ENCODE data around the gene DYNLRB2. TPM values are rescaled to one million over a fixed set of nuclear protein-coding genes. Genes with fewer than 3 reads are reported as not detected.

DYNLRB2 gene
- polyA plus RNA-seq (2013, experiment 1 of 2): not detected
- polyA plus RNA-seq (2013, experiment 2 of 2): not detected

GRCh38 chr16:80540516-80541305 is at the start of gene DYNLRB2:
TSS of gene DYNLRB2 (plus strand) at chr16:80540993. CDS start at chr16:80541077, 84 bp downstream.
- H3K23ac ChIP-seq (ENCODE audit: low read length in 2 of 2): no peak within 1 kb of the TSS
- DNase-seq: peak; percentile 84
- peak within 1 kb of the TSS; percentile 79 for H3K4me2 ChIP-seq (ENCODE audit: low read length, poor library complexity, severe bottlenecking)
- H3K9me3 ChIP-seq (ENCODE audit: control insufficient read depth, low read length): no peaks in the 10 kb centered on the region
- peak within 1 kb of the TSS; percentile 2 to 84 for H3K18ac ChIP-seq (ENCODE audit: low read depth in 1 of 2, low read length in 2 of 2)
- no peak within 1 kb of the TSS for H2BK120ac ChIP-seq (ENCODE audit: low read depth, low read length)
- H3K4ac ChIP-seq (ENCODE audit: low read depth in 1 of 2, low read length in 2 of 2): no peak within 1 kb of the TSS
- H3K14ac ChIP-seq (ENCODE audit: low read length in 2 of 2): no peak within 1 kb of the TSS
- H3K27me3 ChIP-seq (ENCODE audit: control insufficient read depth in 1 of 2, insufficient read depth in 1 of 2, low read length in 2 of 2): no peaks in the 10 kb centered on the region
- H2BK15ac ChIP-seq (ENCODE audit: low read depth, poor library complexity, severe bottlenecking): no peak within 1 kb of the TSS
- H3K9ac ChIP-seq (ENCODE audit: low read length): peak within 1 kb of the TSS; percentile 98
- no peak within 1 kb of the TSS for H2BK5ac ChIP-seq (ENCODE audit: low read depth, low read length, poor library complexity, severe bottlenecking)
- H4K8ac ChIP-seq (ENCODE audit: low read length): peak within 1 kb of the TSS; percentile 96
- H4K91ac ChIP-seq (ENCODE audit: low read length): no peak within 1 kb of the TSS
- H3K36me3 ChIP-seq (ENCODE audit: control insufficient read depth in 1 of 2, insufficient read depth in 2 of 2, low read depth in 1 of 2, low read length in 2 of 2): no peaks in the 10 kb centered on the region
- no peaks in the 10 kb centered on the region for H3K4me1 ChIP-seq (ENCODE audit: control insufficient read depth, insufficient read depth, low read depth, low read length)
- 5% methylated on average over 55 of the region's 55 CpGs for WGBS
- no peak within 1 kb of the TSS for H2BK12ac ChIP-seq (ENCODE audit: low read length in 2 of 2)
- H2AFZ ChIP-seq (ENCODE audit: low read depth, low read length): peak within 1 kb of the TSS; percentile 72
- peak within 1 kb of the TSS; percentile 69 to 86 for H3K4me3 ChIP-seq (ENCODE audit: insufficient read depth in 1 of 2, low read depth in 1 of 2, low read length in 2 of 2)
- no peaks in the 10 kb centered on the region for H3K79me1 ChIP-seq (replicated peaks; ENCODE audit: low read length, poor library complexity, severe bottlenecking)
- H2AK5ac ChIP-seq (ENCODE audit: low read length, severe bottlenecking): no peak within 1 kb of the TSS
- H3K27ac ChIP-seq (ENCODE audit: low read length, poor library complexity, severe bottlenecking): peak within 1 kb of the TSS; percentile 19

DNA sequence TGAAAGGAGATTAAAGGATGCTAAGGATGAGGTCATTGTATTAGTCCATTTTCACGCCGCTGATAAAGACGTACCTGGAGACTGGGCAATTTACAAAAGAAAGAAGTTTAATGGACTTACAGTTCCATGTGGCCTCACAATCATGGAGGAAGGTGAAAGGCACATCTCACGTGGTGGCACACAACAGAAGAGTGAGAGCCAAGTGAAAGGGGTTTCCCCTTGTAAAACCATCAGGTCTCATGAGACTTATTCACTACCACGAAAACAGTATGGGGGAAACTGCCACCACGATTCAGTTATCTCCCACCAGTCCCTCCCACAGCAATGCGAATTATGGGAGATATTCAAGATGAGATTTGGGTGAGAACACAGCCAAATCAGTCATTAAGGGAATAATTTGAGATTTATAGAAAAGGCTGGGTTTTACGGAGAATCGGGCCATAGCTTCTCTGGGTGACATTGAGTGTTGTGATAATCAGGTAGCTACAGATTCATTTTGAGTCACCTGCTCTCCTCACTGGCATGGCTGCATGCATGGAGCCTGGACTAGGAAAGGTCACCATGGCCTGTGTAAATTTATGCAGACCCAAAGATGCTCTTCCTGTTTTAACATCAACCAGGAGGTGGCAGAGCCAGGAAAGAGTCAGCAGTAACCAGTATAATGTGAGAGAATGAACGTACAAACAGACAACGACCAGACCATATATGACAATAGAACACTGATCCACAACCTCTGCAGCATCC is 40.5 kb upstream of the DYNLRB2 start:
- H2BK12ac ChIP-seq (ENCODE audit: low read length in 2 of 2): no peak overlapping the region
- no peak overlapping the region for H2BK120ac ChIP-seq (ENCODE audit: low read depth, low read length)
- H3K27me3 ChIP-seq (ENCODE audit: control insufficient read depth in 1 of 2, insufficient read depth in 1 of 2, low read length in 2 of 2): peaks cover 0 to 4% of the 10 kb centered on the region in 2 experiments
- H3K36me3 ChIP-seq (ENCODE audit: control insufficient read depth in 1 of 2, insufficient read depth in 2 of 2, low read depth in 1 of 2, low read length in 2 of 2): no peaks in the 10 kb centered on the region
- no peak overlapping the region for H3K18ac ChIP-seq (ENCODE audit: low read depth in 1 of 2, low read length in 2 of 2)
- no peak overlapping the region for H3K9ac ChIP-seq (ENCODE audit: low read length)
- H4K8ac ChIP-seq (ENCODE audit: low read length): no peak overlapping the region
- no peak overlapping the region for H2AK5ac ChIP-seq (ENCODE audit: low read length, severe bottlenecking)
- no peak overlapping the region for H3K4me3 ChIP-seq (ENCODE audit: insufficient read depth in 1 of 2, low read depth in 1 of 2, low read length in 2 of 2)
- no peak overlapping the region for H3K23ac ChIP-seq (ENCODE audit: low read length in 2 of 2)
- H2BK15ac ChIP-seq (ENCODE audit: low read depth, poor library complexity, severe bottlenecking): no peak overlapping the region
- no peak overlapping the region for H2AFZ ChIP-seq (ENCODE audit: low read depth, low read length)
- H2BK5ac ChIP-seq (ENCODE audit: low read depth, low read length, poor library complexity, severe bottlenecking): no peak overlapping the region
- no peak overlapping the region for H4K91ac ChIP-seq (ENCODE audit: low read length)
- no peak for DNase-seq
- H3K9me3 ChIP-seq (ENCODE audit: control insufficient read depth, low read length): no peaks in the 10 kb centered on the region
- H3K27ac ChIP-seq (ENCODE audit: low read length, poor library complexity, severe bottlenecking): no peak overlapping the region
- H3K14ac ChIP-seq (ENCODE audit: low read length in 2 of 2): no peak overlapping the region
- no peak overlapping the region for H3K4ac ChIP-seq (ENCODE audit: low read depth in 1 of 2, low read length in 2 of 2)
- H3K4me1 ChIP-seq (ENCODE audit: control insufficient read depth, insufficient read depth, low read depth, low read length): no peaks in the 10 kb centered on the region
- H3K4me2 ChIP-seq (ENCODE audit: low read length, poor library complexity, severe bottlenecking): no peak overlapping the region
- no peaks in the 10 kb centered on the region for H3K79me1 ChIP-seq (replicated peaks; ENCODE audit: low read length, poor library complexity, severe bottlenecking)
- WGBS: 67% methylated on average over 10 of the region's 11 CpGs

GRCh38 chr16:80500961-80501525 is 39.8 kb upstream of the DYNLRB2 start:
- Histone ChIP-seq H2AK5ac (ENCODE audit: low read length, severe bottlenecking) (no peak overlapping the region), H3K23ac (ENCODE audit: low read length in 2 of 2) (no peak overlapping the region), H2BK12ac (ENCODE audit: low read length in 2 of 2) (no peak overlapping the region), H3K4me2 (ENCODE audit: low read length, poor library complexity, severe bottlenecking) (no peak overlapping the region), H3K4me3 (ENCODE audit: insufficient read depth in 1 of 2, low read depth in 1 of 2, low read length in 2 of 2) (no peak overlapping the region), H3K18ac (ENCODE audit: low read depth in 1 of 2, low read length in 2 of 2) (no peak overlapping the region), H2BK5ac (ENCODE audit: low read depth, low read length, poor library complexity, severe bottlenecking) (no peak overlapping the region), H3K9me3 (ENCODE audit: control insufficient read depth, low read length) (no peaks in the 10 kb centered on the region), H3K79me1 (replicated peaks; ENCODE audit: low read length, poor library complexity, severe bottlenecking) (no peaks in the 10 kb centered on the region), H2BK15ac (ENCODE audit: low read depth, poor library complexity, severe bottlenecking) (no peak overlapping the region), H3K27ac (ENCODE audit: low read length, poor library complexity, severe bottlenecking) (no peak overlapping the region), H2BK120ac (ENCODE audit: low read depth, low read length) (no peak overlapping the region), H3K27me3 (ENCODE audit: control insufficient read depth in 1 of 2, insufficient read depth in 1 of 2, low read length in 2 of 2) (peaks cover 0 to 4% of the 10 kb centered on the region in 2 experiments), H3K14ac (ENCODE audit: low read length in 2 of 2) (no peak overlapping the region), H3K9ac (ENCODE audit: low read length) (no peak overlapping the region), H3K36me3 (ENCODE audit: control insufficient read depth in 1 of 2, insufficient read depth in 2 of 2, low read depth in 1 of 2, low read length in 2 of 2) (no peaks in the 10 kb centered on the region), H4K8ac (ENCODE audit: low read length) (no peak overlapping the region), H3K4ac (ENCODE audit: low read depth in 1 of 2, low read length in 2 of 2) (no peak overlapping the region), H2AFZ (ENCODE audit: low read depth, low read length) (no peak overlapping the region), H3K4me1 (ENCODE audit: control insufficient read depth, insufficient read depth, low read depth, low read length) (no peaks in the 10 kb centered on the region), H4K91ac (ENCODE audit: low read length) (no peak overlapping the region)
- no peak for DNase-seq
- WGBS: 85% methylated on average over 3 of the region's 3 CpGs

GRCh38 chr16:80503107-80503506 is 37.7 kb upstream of the DYNLRB2 start:
- Histone ChIP-seq H3K14ac (ENCODE audit: low read length in 2 of 2) (no peak overlapping the region), H4K8ac (ENCODE audit: low read length) (no peak overlapping the region), H3K4ac (ENCODE audit: low read depth in 1 of 2, low read length in 2 of 2) (no peak overlapping the region), H2BK12ac (ENCODE audit: low read length in 2 of 2) (no peak overlapping the region), H3K4me1 (ENCODE audit: control insufficient read depth, insufficient read depth, low read depth, low read length) (no peaks in the 10 kb centered on the region), H4K91ac (ENCODE audit: low read length) (no peak overlapping the region), H3K9me3 (ENCODE audit: control insufficient read depth, low read length) (no peaks in the 10 kb centered on the region), H3K36me3 (ENCODE audit: control insufficient read depth in 1 of 2, insufficient read depth in 2 of 2, low read depth in 1 of 2, low read length in 2 of 2) (no peaks in the 10 kb centered on the region), H3K4me3 (ENCODE audit: insufficient read depth in 1 of 2, low read depth in 1 of 2, low read length in 2 of 2) (no peak overlapping the region), H3K79me1 (replicated peaks; ENCODE audit: low read length, poor library complexity, severe bottlenecking) (no peaks in the 10 kb centered on the region), H2BK120ac (ENCODE audit: low read depth, low read length) (no peak overlapping the region), H2BK5ac (ENCODE audit: low read depth, low read length, poor library complexity, severe bottlenecking) (no peak overlapping the region), H3K27me3 (ENCODE audit: control insufficient read depth in 1 of 2, insufficient read depth in 1 of 2, low read length in 2 of 2) (peaks cover 0 to 1% of the 10 kb centered on the region in 2 experiments), H3K18ac (ENCODE audit: low read depth in 1 of 2, low read length in 2 of 2) (no peak overlapping the region), H2AK5ac (ENCODE audit: low read length, severe bottlenecking) (no peak overlapping the region), H3K9ac (ENCODE audit: low read length) (no peak overlapping the region), H3K4me2 (ENCODE audit: low read length, poor library complexity, severe bottlenecking) (no peak overlapping the region), H3K27ac (ENCODE audit: low read length, poor library complexity, severe bottlenecking) (no peak overlapping the region), H3K23ac (ENCODE audit: low read length in 2 of 2) (no peak overlapping the region), H2BK15ac (ENCODE audit: low read depth, poor library complexity, severe bottlenecking) (no peak overlapping the region), H2AFZ (ENCODE audit: low read depth, low read length) (no peak overlapping the region)
- DNase-seq: no peak
- 71% methylated on average over 1 of the region's 2 CpGs for WGBS

Measured in mesenchymal stem cell (in vitro differentiated cells and primary cell).